Superior temporal gyrus (tissue), 1 donor: ENCODE data around the gene CASP2.

ENCODE experiments used
- DNase-seq: peaks from one replicate; pipeline ENCODE4 v3.0.0-alpha.2; 2016; ENCODE audit errors: extremely low spot score

CASP2 gene

GRCh38 chr7:143287935-143288826 is at the start of gene CASP2:
TSS of gene CASP2 (plus strand) at chr7:143288351. CDS start at chr7:143288456, 105 bp downstream.
- DNase-seq = peak; percentile 95

- no peak for DNase-seq
Observed at GRCh38 chr7:143239813-143240212, 48.3 kb upstream of the CASP2 start.

- peak; percentile 95 for DNase-seq
Observed at GRCh38 chr7:143240291-143241168, 47.6 kb upstream of the CASP2 start.

GRCh38 chr7:143242306-143242705 is 45.8 kb upstream of the CASP2 start:
- no peak for DNase-seq

- DNase-seq = no peak
Observed at GRCh38 chr7:143243111-143243510, 45.0 kb upstream of the CASP2 start.

GRCh38 chr7:143243614-143244013 is 44.5 kb upstream of the CASP2 start:
- DNase-seq = no peak

- DNase-seq = no peak
Observed at GRCh38 chr7:143244321-143244720, 43.8 kb upstream of the CASP2 start.

GRCh38 chr7:143245123-143245522 is 43.0 kb upstream of the CASP2 start:
- no peak for DNase-seq

- DNase-seq = no peak
Observed at GRCh38 chr7:143247372-143247771, 40.8 kb upstream of the CASP2 start.

- DNase-seq = no peak
Observed at GRCh38 chr7:143248761-143249354, 39.3 kb upstream of the CASP2 start.

GRCh38 chr7:143250199-143250598 is 38.0 kb upstream of the CASP2 start:
- DNase-seq = no peak

GRCh38 chr7:143250822-143251221 is 37.3 kb upstream of the CASP2 start:
- DNase-seq = no peak

- no peak for DNase-seq
Observed at GRCh38 chr7:143252006-143252405, 36.1 kb upstream of the CASP2 start.

GRCh38 chr7:143255564-143255963 is 32.6 kb upstream of the CASP2 start:
- DNase-seq = no peak

GRCh38 chr7:143256325-143256724 is 31.8 kb upstream of the CASP2 start:
- DNase-seq = no peak

- no peak for DNase-seq
Observed at GRCh38 chr7:143256932-143257331, 31.2 kb upstream of the CASP2 start.

- no peak for DNase-seq
Observed at GRCh38 chr7:143257501-143257900, 30.6 kb upstream of the CASP2 start.

- DNase-seq = no peak
Observed at GRCh38 chr7:143258831-143259230, 29.3 kb upstream of the CASP2 start.

- peak; percentile 5 for DNase-seq
Observed at GRCh38 chr7:143259765-143260164, 28.4 kb upstream of the CASP2 start.

GRCh38 chr7:143261901-143262300 is 26.2 kb upstream of the CASP2 start:
- peak; percentile 7 for DNase-seq

GRCh38 chr7:143263266-143264195 is 24.6 kb upstream of the CASP2 start, which contains the start of gene GSTK1:
TSS of gene GSTK1 (plus strand) at chr7:143263441. CDS start at chr7:143263514, 73 bp downstream.
- DNase-seq = peak; percentile 82
